ENCODE data around the gene UIMC1.

DNA sequence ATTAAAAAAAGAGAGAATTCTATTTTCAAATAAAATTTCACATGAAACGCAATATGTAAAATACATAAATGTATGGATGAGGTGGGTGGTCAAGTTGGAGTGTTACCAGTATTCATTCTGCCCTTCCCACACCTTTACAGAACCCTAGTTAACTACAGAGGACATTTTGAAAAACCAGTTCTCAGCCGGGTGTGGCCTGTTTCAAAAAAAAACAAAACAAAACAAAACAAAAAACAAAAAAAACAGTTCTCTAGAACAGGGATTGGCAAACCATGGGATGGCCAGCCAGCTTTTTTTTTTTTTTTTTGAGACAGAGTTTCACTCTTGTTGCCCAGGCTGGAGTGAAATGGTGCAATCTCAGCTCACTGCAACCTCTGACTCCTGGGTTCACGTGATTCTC is 79.0 kb downstream of the UIMC1 start:
- TF ChIP-seq, protein P1, sequence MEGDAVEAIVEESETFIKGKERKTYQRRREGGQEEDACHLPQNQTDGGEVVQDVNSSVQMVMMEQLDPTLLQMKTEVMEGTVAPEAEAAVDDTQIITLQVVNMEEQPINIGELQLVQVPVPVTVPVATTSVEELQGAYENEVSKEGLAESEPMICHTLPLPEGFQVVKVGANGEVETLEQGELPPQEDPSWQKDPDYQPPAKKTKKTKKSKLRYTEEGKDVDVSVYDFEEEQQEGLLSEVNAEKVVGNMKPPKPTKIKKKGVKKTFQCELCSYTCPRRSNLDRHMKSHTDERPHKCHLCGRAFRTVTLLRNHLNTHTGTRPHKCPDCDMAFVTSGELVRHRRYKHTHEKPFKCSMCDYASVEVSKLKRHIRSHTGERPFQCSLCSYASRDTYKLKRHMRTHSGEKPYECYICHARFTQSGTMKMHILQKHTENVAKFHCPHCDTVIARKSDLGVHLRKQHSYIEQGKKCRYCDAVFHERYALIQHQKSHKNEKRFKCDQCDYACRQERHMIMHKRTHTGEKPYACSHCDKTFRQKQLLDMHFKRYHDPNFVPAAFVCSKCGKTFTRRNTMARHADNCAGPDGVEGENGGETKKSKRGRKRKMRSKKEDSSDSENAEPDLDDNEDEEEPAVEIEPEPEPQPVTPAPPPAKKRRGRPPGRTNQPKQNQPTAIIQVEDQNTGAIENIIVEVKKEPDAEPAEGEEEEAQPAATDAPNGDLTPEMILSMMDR (IDR thresholded peaks at IDR 0.05 in 4 of 5, conservative IDR thresholded peaks at IDR 0.05 in 1 of 5): no peak
- TF ChIP-seq POLR2A (IDR thresholded peaks at IDR 0.05): no peak

Data from gastrocnemius medialis (tissue), 4 donors.